GM23248 (cell line): Measurements from ENCODE around the gene ZDHHC22.
A peak's percentile ranks its signal among the peaks of the same experiment; 100 is the strongest.

Experiments
- EZH2 ChIP-seq: fragments of 200-600 bp; sonication (generic); IDR thresholded peaks from 2 replicates; pipeline ENCODE4 v1.6.1; 2018; ENCODE audit warnings: antibody characterized with exemption, mild to moderate bottlenecking; ENCODE audit not compliant: insufficient read depth, poor library complexity, severe bottlenecking
- EZH2phosphoT487 ChIP-seq: fragments of 200-600 bp; sonication (generic); IDR thresholded peaks from 2 replicates; pipeline ENCODE4 v1.6.1; 2018; ENCODE audit warnings: antibody characterized with exemption, moderate library complexity, mild to moderate bottlenecking, low read depth; ENCODE audit not compliant: insufficient read depth

- TF ChIP-seq EZH2 (peak; percentile 51), EZH2phosphoT487 (0 out of 2 replicates have a peak, but pooled peaks have one; percentile 20)
Measured at GRCh38 chr14:77139540-77140358, 1.8 kb downstream of the ZDHHC22 start.
